ENCODE data around the gene PLXDC2.

Gene PLXDC2

GRCh38 chr10:20048161-20048560 lies 231.9 kb downstream of the PLXDC2 start:
- no peak for DNase-seq (ENCODE audit: low spot score)

DNA sequence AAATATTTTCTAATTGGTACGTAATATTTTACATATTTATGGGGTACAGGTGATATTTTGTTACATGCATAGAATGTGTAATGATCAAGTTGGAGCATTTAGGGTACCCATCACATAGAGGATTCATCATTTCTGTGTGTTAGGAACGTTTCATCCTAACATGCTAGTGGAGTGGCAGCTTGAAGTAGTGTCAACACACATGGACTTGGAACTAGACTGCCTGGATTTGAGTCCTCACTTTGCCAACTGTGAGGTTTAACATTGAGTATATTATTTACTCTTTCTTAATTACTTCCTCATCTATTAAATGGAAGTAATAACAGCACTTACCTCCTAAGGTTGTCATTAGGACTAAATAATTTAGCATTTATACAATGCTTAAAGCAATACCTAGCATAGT lies 241.9 kb downstream of the PLXDC2 start:
- DNase-seq (ENCODE audit: low spot score), result no peak

- DNase-seq (ENCODE audit: low spot score), result no peak
Measured at GRCh38 chr10:20059084-20059835, 243.0 kb downstream of the PLXDC2 start.

DNA sequence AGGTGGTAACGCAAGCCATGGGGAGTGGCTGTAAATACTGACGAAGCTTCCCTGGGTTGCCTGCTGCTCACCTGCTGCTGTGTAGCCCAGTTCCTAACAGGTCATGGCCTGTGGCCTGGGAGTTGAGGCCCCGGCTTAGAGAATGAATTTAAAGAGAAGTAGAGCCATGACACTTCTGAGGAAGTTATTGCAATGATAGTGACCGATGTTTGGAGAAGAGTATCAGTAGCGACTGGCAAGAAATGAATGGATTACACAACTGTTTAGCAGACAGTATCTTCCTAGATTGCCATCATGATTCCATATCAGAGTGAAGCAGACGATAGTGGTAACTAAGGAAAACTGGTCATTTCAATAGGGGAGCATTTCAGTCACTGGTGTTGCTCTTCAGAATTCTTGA lies 249.6 kb downstream of the PLXDC2 start:
- DNase-seq (ENCODE audit: low spot score), result no peak

GRCh38 chr10:20073167-20073566 lies 256.9 kb downstream of the PLXDC2 start:
- DNase-seq (ENCODE audit: low spot score), result no peak

- DNase-seq (ENCODE audit: low spot score), result no peak
Measured at GRCh38 chr10:20075713-20076112, 259.5 kb downstream of the PLXDC2 start.

- no peak for DNase-seq (ENCODE audit: low spot score)
Measured at GRCh38 chr10:20084451-20084850, 268.2 kb downstream of the PLXDC2 start.

- no peak for DNase-seq (ENCODE audit: low spot score)
Measured at GRCh38 chr10:20085115-20085514, 268.9 kb downstream of the PLXDC2 start.

GRCh38 chr10:20087353-20087752 lies 271.1 kb downstream of the PLXDC2 start:
- DNase-seq (ENCODE audit: low spot score), result no peak

DNA sequence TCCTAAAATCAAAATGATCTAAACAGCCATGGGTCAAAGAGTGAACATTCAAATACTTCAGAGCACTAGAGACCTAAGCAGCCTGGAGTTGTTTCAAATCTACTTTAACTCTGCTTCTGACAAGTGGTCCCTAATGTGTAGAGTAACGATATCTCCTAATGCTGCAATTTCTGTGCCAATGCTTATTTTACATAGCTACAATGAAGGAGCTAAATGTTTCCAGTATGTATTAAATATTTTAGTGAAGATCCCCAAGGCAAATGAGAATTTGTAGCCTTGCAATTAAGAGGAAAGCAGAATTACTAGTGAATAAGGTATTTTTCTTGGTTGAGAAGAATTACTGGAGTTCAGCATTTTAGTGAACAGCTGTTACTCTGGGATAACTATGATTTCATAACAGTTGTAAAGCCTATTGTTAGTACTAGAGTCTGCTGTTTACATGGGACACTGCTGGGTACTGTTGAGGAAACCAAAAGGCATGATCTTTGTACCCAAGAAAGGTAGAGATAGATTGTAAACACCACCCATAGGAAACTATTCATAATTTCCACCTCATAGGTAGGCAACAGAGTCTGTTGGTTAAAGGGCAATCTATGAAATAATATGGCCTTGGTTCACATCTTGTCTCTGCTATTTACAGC lies 271.9 kb downstream of the PLXDC2 start:
- DNase-seq (ENCODE audit: low spot score), result no peak

DNA sequence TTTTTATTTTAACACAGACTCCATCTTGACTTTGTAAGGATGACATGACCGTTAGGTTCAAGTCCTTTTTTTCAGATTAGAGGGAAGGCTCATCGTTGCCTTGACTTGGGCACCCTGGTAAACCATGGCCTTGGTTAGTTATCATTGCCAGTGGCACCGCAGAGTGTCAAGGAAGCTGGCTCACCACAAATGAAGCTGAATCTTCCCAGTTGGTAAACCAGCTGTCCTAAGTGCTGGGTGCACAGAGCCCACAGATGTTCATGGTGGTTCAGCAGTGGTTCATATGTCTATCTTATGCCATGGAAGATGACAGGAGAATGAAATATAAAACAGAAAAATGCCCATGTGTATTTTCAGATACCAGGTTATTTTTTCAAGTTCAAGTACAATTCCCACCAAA lies 273.6 kb downstream of the PLXDC2 start:
- no peak for DNase-seq (ENCODE audit: low spot score)

DNA sequence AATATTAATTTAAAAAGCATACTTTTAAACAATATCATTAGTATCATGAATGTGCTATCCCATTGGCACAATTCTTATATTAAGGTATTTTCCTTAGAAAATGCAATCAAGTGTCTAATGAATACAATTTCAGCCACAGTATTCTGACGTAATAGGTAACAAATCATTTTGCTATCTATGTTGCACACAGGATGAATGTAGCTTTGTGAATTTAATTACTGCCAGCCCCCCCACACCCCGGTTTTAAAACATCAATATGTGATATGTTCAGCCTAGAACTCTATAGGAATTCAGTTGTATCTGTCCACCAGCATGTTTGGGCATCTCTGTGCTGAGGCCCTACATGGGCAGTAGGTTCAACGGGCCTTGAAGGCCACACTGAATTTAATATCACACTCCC lies 274.6 kb downstream of the PLXDC2 start:
- no peak for DNase-seq (ENCODE audit: low spot score)

GRCh38 chr10:20091698-20092097 lies 275.5 kb downstream of the PLXDC2 start:
- no peak for DNase-seq (ENCODE audit: low spot score)

DNA sequence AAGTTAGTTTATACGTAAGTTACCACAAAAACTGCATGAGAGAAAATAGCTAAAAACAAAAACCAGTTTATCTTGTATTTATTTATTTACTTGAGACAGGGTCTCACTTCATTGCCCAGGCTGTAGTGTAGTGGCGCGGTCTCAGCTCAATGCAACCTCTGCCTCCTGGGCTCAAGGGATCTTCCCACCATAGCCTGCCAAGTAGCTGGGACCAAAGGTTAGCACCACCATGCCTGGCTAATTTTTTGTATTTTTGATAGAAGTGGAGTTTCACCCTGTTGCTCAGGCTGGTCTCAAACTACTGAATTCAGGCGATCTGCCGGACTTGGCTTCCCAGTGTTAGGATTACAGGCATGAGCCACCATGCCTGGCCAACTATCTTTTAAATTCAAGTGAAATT lies 277.4 kb downstream of the PLXDC2 start:
- DNase-seq (ENCODE audit: low spot score), result no peak

DNA sequence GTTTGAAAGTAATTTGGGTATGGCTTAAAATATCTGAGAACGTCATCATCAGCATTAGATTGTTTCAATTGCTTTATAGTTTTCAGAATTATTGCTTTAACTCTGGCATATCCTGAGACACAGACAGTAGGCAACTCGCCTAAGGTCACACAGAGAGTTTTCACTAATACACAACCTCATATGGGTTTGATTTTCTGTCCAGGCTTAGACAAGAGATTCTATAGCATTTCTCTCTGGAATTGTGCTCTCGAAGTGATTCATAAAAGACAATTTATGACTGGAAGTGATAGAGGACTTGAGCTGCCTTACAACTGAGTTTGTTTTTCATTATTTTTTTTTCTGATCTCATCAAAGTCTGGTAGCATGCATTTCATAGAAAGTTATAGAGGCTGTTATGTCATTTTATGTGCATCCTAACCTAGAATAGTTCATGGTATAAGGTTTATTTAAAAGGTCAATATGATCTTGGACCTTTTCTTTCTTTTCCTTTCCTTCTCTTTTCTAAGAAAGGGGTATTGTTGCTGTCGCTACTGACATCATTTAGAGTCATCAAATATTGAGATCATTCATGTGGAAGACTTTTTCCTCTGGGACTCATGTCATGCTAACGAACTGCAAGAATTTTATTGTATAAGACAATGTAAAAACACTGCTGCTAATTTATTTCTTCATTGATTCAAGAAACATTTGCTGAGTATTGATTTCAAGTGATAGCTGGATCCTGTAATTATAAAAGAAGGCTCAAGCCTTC lies 278.2 kb downstream of the PLXDC2 start:
- no peak for DNase-seq (ENCODE audit: low spot score)

GRCh38 chr10:20100171-20100570 lies 283.9 kb downstream of the PLXDC2 start:
- no peak for DNase-seq (ENCODE audit: low spot score)

DNA sequence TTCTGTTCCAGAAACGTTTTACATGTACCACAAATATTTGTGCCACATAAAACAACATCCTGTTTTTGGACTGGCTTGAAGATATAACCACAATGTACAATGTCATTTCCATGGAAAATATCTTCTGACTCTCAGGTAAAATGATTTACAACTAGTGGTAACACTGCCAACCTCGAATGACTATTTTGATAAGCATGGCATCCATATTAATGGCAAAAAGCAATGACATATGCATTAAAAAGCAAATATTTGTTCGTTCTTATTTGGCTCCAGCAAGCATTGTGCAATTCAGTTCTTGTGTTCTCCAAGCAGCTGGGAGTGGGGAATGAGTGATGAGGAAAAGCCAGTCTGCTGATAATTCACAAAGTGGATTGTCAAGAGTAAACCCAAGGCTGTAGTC lies 289.0 kb downstream of the PLXDC2 start:
- no peak for DNase-seq (ENCODE audit: low spot score)

- no peak for DNase-seq (ENCODE audit: low spot score)
Measured at GRCh38 chr10:20105931-20106330, 289.7 kb downstream of the PLXDC2 start.

GRCh38 chr10:20108021-20108420 lies 291.8 kb downstream of the PLXDC2 start:
- no peak for DNase-seq (ENCODE audit: low spot score)

- no peak for DNase-seq (ENCODE audit: low spot score)
Measured at GRCh38 chr10:20109613-20110012, 293.4 kb downstream of the PLXDC2 start.

- DNase-seq (ENCODE audit: low spot score), result peak; percentile 65
Measured at GRCh38 chr10:20110125-20111100, 294.2 kb downstream of the PLXDC2 start.

GRCh38 chr10:20114179-20114578 lies 297.9 kb downstream of the PLXDC2 start:
- no peak for DNase-seq (ENCODE audit: low spot score)

All from Ammon's horn (tissue), 1 donor.